SU-DHL-6 (cell line): ENCODE data around the gene SEL1L2.

Experiments
- H2AFZ ChIP-seq: fragments of 200-600 bp; sonication (generic); 2 replicates; pipeline ENCODE4 v1.6.1; 2014; ENCODE audit warnings: low read depth, mild to moderate bottlenecking, moderate library complexity, mixed read lengths, antibody characterized with exemption, low read length; ENCODE audit not compliant: severe bottlenecking
- H3F3A ChIP-seq: fragments of 200-600 bp; shearing (Covaris generic); 2 replicates; pipeline ENCODE4 v1.6.0; 2016; ENCODE audit warnings: antibody characterized with exemption, mild to moderate bottlenecking; ENCODE audit not compliant: insufficient read depth
- H3K27ac ChIP-seq: fragments of 200-600 bp; sonication (generic); 2 replicates; pipeline ENCODE4 v1.5.1; 2016; ENCODE audit warnings: low read depth, mild to moderate bottlenecking, low read length, moderate library complexity, mixed read lengths
- H3K27me3 ChIP-seq: fragments of 200-600 bp; sonication (generic), shearing (Covaris generic); 2 replicates; pipeline ENCODE4 v1.6.0; 2014; ENCODE audit warnings: mild to moderate bottlenecking, low read length
- H3K36me3 ChIP-seq: fragments of 200-600 bp; sonication (generic); 2 replicates; pipeline ENCODE4 v1.6.1; 2014; ENCODE audit warnings: mild to moderate bottlenecking, low read length, mixed read lengths
- H3K4me2 ChIP-seq: fragments of 300-600, 200-600 bp; shearing (Covaris generic), sonication (generic); 2 replicates; pipeline ENCODE4 v1.6.0; 2014; ENCODE audit warnings: low read length, low read depth, mild to moderate bottlenecking; ENCODE audit not compliant: poor library complexity, severe bottlenecking
- H3K4me3 ChIP-seq: fragments of 200-600 bp; sonication (generic); 2 replicates; pipeline ENCODE4 v1.5.1; 2014; ENCODE audit warnings: antibody characterized with exemption, low read length, mild to moderate bottlenecking, mixed read lengths; ENCODE audit not compliant: insufficient read depth, poor library complexity, severe bottlenecking
- H3K79me2 ChIP-seq: fragments of 200-600 bp; sonication (generic); 2 replicates; pipeline ENCODE4 v1.6.1; 2014; ENCODE audit warnings: mild to moderate bottlenecking, low read length, moderate library complexity; ENCODE audit not compliant: insufficient read depth
- H3K9ac ChIP-seq: fragments of 200-600 bp; sonication (generic); 2 replicates; pipeline ENCODE4 v1.7.0; 2014; ENCODE audit warnings: mild to moderate bottlenecking, low read length
- H3K9me2 ChIP-seq: fragments of 200-600 bp; sonication (generic); replicated peaks from 2 replicates; pipeline ENCODE4 v1.6.1; 2014; ENCODE audit warnings: low read length; ENCODE audit not compliant: insufficient read depth
- H3K9me3 ChIP-seq: fragments of 200-600 bp; sonication (generic); 2 replicates; pipeline ENCODE4 v1.6.1; 2014; ENCODE audit warnings: low read length, mixed read lengths; ENCODE audit not compliant: insufficient read depth
- H4K20me1 ChIP-seq: fragments of 200-600 bp; sonication (generic); 2 replicates; pipeline ENCODE4 v1.6.1; 2014; ENCODE audit warnings: low read depth, mild to moderate bottlenecking, antibody characterized with exemption, low read length, moderate library complexity, mixed read lengths
- EZH2phosphoT487 ChIP-seq: fragments of 200-600 bp; sonication (generic), shearing (Covaris generic); conservative IDR thresholded peaks from 2 replicates; pipeline ENCODE4 v1.6.1; 2018; ENCODE audit warnings: mild to moderate bottlenecking, antibody characterized with exemption, low read length, moderate library complexity, mixed read lengths
- TF ChIP-seq, protein P1 (sequence below): fragments of 200-600 bp; sonication (generic); IDR thresholded peaks from one replicate; pipeline ENCODE4 v1.5.1; 2017; ENCODE audit warnings: antibody characterized with exemption, mild to moderate bottlenecking, low read length, moderate library complexity; ENCODE audit not compliant: insufficient read depth, poor library complexity, severe bottlenecking

Gene SEL1L2

GRCh38 chr20:13873831-13874230, 116.6 kb downstream of the SEL1L2 start:
- Histone ChIP-seq H4K20me1 (no peaks in the 10 kb centered on the region), H3K4me2 (no peak overlapping the region), H3K27me3 (no peaks in the 10 kb centered on the region), H3K79me2 (no peaks in the 10 kb centered on the region), H3K27ac (no peak overlapping the region), H3K9me2 (no peaks in the 10 kb centered on the region), H3K9me3 (no peaks in the 10 kb centered on the region), H3K9ac (no peak overlapping the region), H3K36me3 (no peaks in the 10 kb centered on the region), H2AFZ (no peak overlapping the region), H3F3A (no peaks in the 10 kb centered on the region), H3K4me3 (no peak overlapping the region)
- TF ChIP-seq, protein P1, sequence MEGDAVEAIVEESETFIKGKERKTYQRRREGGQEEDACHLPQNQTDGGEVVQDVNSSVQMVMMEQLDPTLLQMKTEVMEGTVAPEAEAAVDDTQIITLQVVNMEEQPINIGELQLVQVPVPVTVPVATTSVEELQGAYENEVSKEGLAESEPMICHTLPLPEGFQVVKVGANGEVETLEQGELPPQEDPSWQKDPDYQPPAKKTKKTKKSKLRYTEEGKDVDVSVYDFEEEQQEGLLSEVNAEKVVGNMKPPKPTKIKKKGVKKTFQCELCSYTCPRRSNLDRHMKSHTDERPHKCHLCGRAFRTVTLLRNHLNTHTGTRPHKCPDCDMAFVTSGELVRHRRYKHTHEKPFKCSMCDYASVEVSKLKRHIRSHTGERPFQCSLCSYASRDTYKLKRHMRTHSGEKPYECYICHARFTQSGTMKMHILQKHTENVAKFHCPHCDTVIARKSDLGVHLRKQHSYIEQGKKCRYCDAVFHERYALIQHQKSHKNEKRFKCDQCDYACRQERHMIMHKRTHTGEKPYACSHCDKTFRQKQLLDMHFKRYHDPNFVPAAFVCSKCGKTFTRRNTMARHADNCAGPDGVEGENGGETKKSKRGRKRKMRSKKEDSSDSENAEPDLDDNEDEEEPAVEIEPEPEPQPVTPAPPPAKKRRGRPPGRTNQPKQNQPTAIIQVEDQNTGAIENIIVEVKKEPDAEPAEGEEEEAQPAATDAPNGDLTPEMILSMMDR, result no peak
- TF ChIP-seq EZH2phosphoT487, result no peak

DNA sequence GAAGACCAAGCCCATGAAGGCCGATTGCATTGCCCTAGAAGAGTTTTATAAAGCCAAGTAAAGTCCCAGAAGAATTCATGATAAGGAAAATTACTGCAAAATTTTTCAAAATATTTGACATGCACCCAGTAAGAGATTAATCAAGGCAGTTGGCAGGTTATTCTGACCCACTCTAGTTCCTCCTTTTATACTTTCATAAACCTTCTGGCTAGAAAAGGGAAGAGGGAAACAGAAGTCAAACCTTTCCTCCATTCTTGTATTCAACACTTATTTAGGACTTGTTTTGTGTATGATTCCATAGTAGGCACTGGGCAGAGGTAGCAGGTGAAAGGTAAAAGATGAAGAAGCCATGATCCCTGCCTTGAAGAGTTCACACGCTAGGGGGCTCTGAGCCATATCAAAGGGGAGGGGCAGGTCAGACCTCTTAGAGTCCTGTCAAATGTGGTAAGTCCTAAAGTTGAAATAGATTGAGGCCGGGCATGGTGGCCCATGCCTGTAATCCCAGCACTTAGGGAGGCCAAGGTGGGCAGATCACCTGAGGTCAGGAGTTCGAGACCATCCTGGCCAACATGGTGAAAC, 120.2 kb downstream of the SEL1L2 start:
- Histone ChIP-seq H3F3A (no peaks in the 10 kb centered on the region), H3K9me2 (no peaks in the 10 kb centered on the region), H3K27me3 (no peaks in the 10 kb centered on the region), H3K36me3 (no peaks in the 10 kb centered on the region), H4K20me1 (no peaks in the 10 kb centered on the region), H3K9ac (no peak overlapping the region), H3K4me2 (no peak overlapping the region), H2AFZ (no peak overlapping the region), H3K27ac (no peak overlapping the region), H3K9me3 (no peaks in the 10 kb centered on the region), H3K79me2 (no peaks in the 10 kb centered on the region), H3K4me3 (no peak overlapping the region)
- TF ChIP-seq, protein P1, result no peak
- TF ChIP-seq EZH2phosphoT487, result no peak

GRCh38 chr20:13868331-13868730, 122.1 kb downstream of the SEL1L2 start:
- no peaks in the 10 kb centered on the region for H3K79me2 ChIP-seq
- no peaks in the 10 kb centered on the region for H3F3A ChIP-seq
- no peak overlapping the region for H3K4me2 ChIP-seq
- H2AFZ ChIP-seq, result no peak overlapping the region
- TF ChIP-seq EZH2phosphoT487, result no peak
- TF ChIP-seq, protein P1, result no peak
- no peak overlapping the region for H3K4me3 ChIP-seq
- H4K20me1 ChIP-seq, result no peaks in the 10 kb centered on the region
- no peak overlapping the region for H3K9ac ChIP-seq
- H3K9me2 ChIP-seq, result no peaks in the 10 kb centered on the region
- H3K9me3 ChIP-seq, result no peaks in the 10 kb centered on the region
- no peaks in the 10 kb centered on the region for H3K36me3 ChIP-seq
- H3K27me3 ChIP-seq, result no peaks in the 10 kb centered on the region
- no peak overlapping the region for H3K27ac ChIP-seq
